Measurements from ENCODE around the gene FAM53C.

FAM53C gene

GRCh38 chr5:138360941-138361452 is 22.9 kb downstream of the FAM53C start:
- Histone ChIP-seq H3K27me3 (no peaks in the 10 kb centered on the region), H4K20me1 (peaks cover 99% of the 10 kb centered on the region), H3K27ac (no peak overlapping the region), H3K4me3 (no peak overlapping the region), H3K4me2 (no peak overlapping the region), H3K9ac (no peak overlapping the region), H3K9me3 (peaks cover 21% of the 10 kb centered on the region), H3K4me1 (peaks cover 7% of the 10 kb centered on the region), H3K36me3 (peaks cover 38% of the 10 kb centered on the region)
- TF ChIP-seq Cebpa-rat (IDR thresholded peaks at IDR 0.05), result no peak

DNA sequence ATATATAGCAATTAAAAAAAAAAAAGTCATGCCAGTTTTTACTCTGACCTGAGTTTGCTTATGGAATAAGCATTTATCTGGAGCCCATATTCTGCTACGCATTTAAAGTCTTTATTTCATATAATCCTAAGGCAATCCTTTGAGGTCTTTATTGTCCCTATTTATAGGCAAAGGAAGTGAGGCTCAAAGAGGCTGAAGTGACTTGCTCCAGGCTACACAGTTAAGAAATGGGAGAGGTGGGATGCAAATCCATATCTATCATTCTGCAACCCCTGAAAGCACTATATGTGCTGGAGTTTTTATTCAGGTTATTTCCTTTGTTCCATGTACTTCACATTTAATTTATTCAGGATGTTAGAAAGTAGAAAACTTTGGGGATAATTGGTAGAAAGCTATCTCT is 26.5 kb downstream of the FAM53C start:
- Histone ChIP-seq H3K4me2 (no peak overlapping the region), H3K9me3 (no peaks in the 10 kb centered on the region), H4K20me1 (peaks cover 100% of the 10 kb centered on the region), H3K9ac (no peak overlapping the region), H3K27me3 (no peaks in the 10 kb centered on the region), H3K4me3 (no peak overlapping the region), H3K36me3 (peaks cover 14% of the 10 kb centered on the region), H3K4me1 (peaks cover 16% of the 10 kb centered on the region), H3K27ac (no peak overlapping the region)
- TF ChIP-seq Cebpa-rat (IDR thresholded peaks at IDR 0.05), result no peak

DNA sequence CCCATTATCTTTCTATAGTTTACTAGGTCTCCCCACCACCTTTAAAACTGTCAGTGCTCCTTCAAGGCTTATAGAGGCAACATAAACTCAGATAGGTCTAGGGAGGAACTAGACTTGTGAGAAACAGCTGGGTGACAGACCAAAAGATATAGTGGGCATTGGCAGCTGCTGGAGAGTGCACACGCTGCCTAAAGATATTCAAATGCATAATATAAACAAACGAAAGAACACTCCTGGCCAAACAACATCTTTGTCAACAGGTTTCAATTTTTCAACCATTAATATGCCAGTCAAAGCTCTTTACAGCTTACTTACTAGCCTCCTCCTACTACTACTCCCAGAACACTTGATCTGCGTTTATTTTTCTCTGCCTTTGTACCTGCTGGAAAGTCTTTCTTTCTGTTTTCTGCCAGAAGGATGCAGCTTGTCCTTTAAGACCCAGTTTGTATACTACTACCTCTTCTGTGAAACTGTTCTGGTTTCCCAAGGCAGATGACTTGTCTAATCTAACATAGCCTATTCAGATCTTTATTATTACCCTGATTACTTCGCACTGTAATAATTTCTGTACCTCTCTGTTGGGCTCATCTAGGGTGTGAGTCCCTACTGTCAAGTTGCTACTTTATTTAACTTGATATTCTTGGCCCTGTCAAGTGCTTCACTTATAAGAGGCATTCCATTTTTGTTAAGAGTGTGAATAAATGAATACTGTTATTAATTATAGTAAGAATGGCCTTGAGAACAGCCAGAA is 28.7 kb downstream of the FAM53C start:
- Histone ChIP-seq H3K9me3 (no peaks in the 10 kb centered on the region), H3K4me1 (peaks cover 13% of the 10 kb centered on the region), H3K27me3 (no peaks in the 10 kb centered on the region), H3K36me3 (peaks cover 14% of the 10 kb centered on the region), H4K20me1 (peaks cover 100% of the 10 kb centered on the region), H3K27ac (no peak overlapping the region), H3K4me2 (no peak overlapping the region), H3K9ac (no peak overlapping the region), H3K4me3 (no peak overlapping the region)
- no peak for TF ChIP-seq Cebpa-rat (IDR thresholded peaks at IDR 0.05)

GRCh38 chr5:138369261-138369660 is 31.2 kb downstream of the FAM53C start:
- no peak overlapping the region for H3K4me3 ChIP-seq
- H4K20me1 ChIP-seq, result peaks cover 100% of the 10 kb centered on the region
- H3K36me3 ChIP-seq, result peaks cover 34% of the 10 kb centered on the region
- H3K4me2 ChIP-seq, result peak overlapping the region; percentile 13; the same call in 1 of the 2 replicates
- no peak overlapping the region for H3K9ac ChIP-seq
- no peak for TF ChIP-seq Cebpa-rat (IDR thresholded peaks at IDR 0.05)
- H3K9me3 ChIP-seq, result no peaks in the 10 kb centered on the region
- H3K27ac ChIP-seq, result no peak overlapping the region
- peaks cover 13% of the 10 kb centered on the region for H3K4me1 ChIP-seq
- H3K27me3 ChIP-seq, result no peaks in the 10 kb centered on the region

DNA sequence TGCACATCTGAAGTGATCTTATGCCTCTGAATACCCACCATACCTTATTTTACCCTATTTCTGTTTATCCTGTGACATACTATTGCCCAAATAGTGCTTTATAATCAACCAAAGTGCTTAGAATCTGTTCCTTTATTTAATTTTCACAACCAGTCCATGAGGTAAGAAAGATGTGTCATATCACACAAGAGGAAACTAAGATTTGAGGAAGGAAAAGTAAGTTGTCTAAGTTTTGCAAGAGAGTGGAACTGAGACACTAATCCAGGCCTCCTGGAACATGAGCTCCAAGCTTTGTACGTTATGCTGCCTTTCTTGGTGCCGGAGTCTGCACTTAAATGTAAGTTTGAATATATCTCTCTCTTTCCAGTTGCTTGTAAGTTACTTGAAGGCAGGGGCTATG is 31.6 kb downstream of the FAM53C start:
- peak overlapping the region; percentile 13; the same call in 1 of the 2 replicates for H3K4me2 ChIP-seq
- H3K36me3 ChIP-seq, result peaks cover 39% of the 10 kb centered on the region
- H4K20me1 ChIP-seq, result peaks cover 100% of the 10 kb centered on the region
- H3K4me1 ChIP-seq, result peaks cover 13% of the 10 kb centered on the region
- no peak overlapping the region for H3K4me3 ChIP-seq
- H3K9me3 ChIP-seq, result no peaks in the 10 kb centered on the region
- no peak for TF ChIP-seq Cebpa-rat (IDR thresholded peaks at IDR 0.05)
- no peaks in the 10 kb centered on the region for H3K27me3 ChIP-seq
- H3K9ac ChIP-seq, result no peak overlapping the region
- H3K27ac ChIP-seq, result no peak overlapping the region

DNA sequence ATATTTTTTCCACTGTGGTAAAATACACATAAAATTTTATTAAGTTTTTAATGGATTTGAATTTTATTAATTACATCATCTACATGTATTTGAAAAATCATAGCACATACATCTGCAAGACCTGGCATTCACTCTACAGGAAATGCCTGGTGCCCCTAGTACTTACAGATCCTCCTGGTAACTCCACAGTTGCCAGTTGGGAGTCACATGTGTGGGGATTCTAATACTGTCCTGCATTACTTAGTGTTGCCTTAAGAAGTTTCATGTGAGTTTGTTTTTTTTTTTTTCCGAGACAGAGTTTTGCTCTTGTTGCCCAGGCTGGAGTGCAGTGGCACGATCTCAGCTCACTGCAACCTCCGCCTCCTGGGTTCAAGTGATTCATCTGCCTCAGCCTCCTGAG is 32.5 kb downstream of the FAM53C start:
- Histone ChIP-seq H3K9ac (no peak overlapping the region), H3K36me3 (peaks cover 43% of the 10 kb centered on the region), H3K4me2 (no peak overlapping the region), H3K9me3 (no peaks in the 10 kb centered on the region), H3K4me3 (no peak overlapping the region), H3K27me3 (no peaks in the 10 kb centered on the region), H3K4me1 (peaks cover 13% of the 10 kb centered on the region), H3K27ac (no peak overlapping the region), H4K20me1 (peaks cover 97% of the 10 kb centered on the region)
- no peak for TF ChIP-seq Cebpa-rat (IDR thresholded peaks at IDR 0.05)

- no peak for TF ChIP-seq Cebpa-rat (IDR thresholded peaks at IDR 0.05)
- Histone ChIP-seq H4K20me1 (peaks cover 95% of the 10 kb centered on the region), H3K4me3 (no peak overlapping the region), H3K9ac (no peak overlapping the region), H3K27me3 (no peaks in the 10 kb centered on the region), H3K4me2 (no peak overlapping the region), H3K4me1 (peaks cover 13% of the 10 kb centered on the region), H3K9me3 (no peaks in the 10 kb centered on the region), H3K27ac (no peak overlapping the region), H3K36me3 (peaks cover 50% of the 10 kb centered on the region)
Observed at GRCh38 chr5:138371454-138371853, 33.4 kb downstream of the FAM53C start.

GRCh38 chr5:138372225-138372624 is 34.2 kb downstream of the FAM53C start:
- Histone ChIP-seq H3K4me3 (no peak overlapping the region), H4K20me1 (peaks cover 88% of the 10 kb centered on the region), H3K9me3 (no peaks in the 10 kb centered on the region), H3K9ac (no peak overlapping the region), H3K36me3 (peaks cover 58% of the 10 kb centered on the region), H3K27ac (no peak overlapping the region), H3K27me3 (no peaks in the 10 kb centered on the region), H3K4me1 (peaks cover 13% of the 10 kb centered on the region), H3K4me2 (no peak overlapping the region)
- TF ChIP-seq Cebpa-rat (IDR thresholded peaks at IDR 0.05), result no peak

DNA sequence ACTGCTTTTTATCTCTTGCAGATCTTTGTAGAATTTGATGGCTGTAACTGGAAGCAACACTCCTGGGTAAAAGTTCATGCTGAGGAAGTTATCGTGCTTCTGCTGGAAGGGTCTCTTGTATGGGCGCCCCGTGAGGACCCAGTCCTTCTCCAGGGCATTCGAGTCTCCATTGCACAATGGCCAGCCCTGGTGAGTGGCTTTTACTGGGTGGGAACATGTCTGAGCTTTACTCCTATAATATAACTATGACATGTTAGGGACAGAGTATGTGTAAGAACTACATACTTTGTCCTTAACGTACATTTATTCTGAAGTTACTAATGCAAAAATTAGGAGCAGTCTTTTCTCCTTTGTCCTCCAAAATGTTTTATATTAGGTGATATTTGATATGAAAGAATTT is 34.6 kb downstream of the FAM53C start:
- no peaks in the 10 kb centered on the region for H3K9me3 ChIP-seq
- H3K9ac ChIP-seq, result no peak overlapping the region
- H3K4me2 ChIP-seq, result no peak overlapping the region
- H3K27me3 ChIP-seq, result no peaks in the 10 kb centered on the region
- peaks cover 62% of the 10 kb centered on the region for H3K36me3 ChIP-seq
- H3K4me3 ChIP-seq, result no peak overlapping the region
- H4K20me1 ChIP-seq, result peaks cover 84% of the 10 kb centered on the region
- no peak overlapping the region for H3K27ac ChIP-seq
- no peak for TF ChIP-seq Cebpa-rat (IDR thresholded peaks at IDR 0.05)
- peaks cover 13% of the 10 kb centered on the region for H3K4me1 ChIP-seq

- TF ChIP-seq Cebpa-rat (IDR thresholded peaks at IDR 0.05), result no peak
- no peak overlapping the region for H3K27ac ChIP-seq
- no peaks in the 10 kb centered on the region for H3K4me1 ChIP-seq
- no peak overlapping the region for H3K4me2 ChIP-seq
- no peaks in the 10 kb centered on the region for H3K9me3 ChIP-seq
- 0 out of 2 replicates have a peak, but pooled peaks cover 9% of the 10 kb centered on the region for H4K20me1 ChIP-seq
- H3K9ac ChIP-seq, result no peak overlapping the region
- H3K36me3 ChIP-seq, result peaks cover 96% of the 10 kb centered on the region
- no peaks in the 10 kb centered on the region for H3K27me3 ChIP-seq
- no peak overlapping the region for H3K4me3 ChIP-seq
Observed at GRCh38 chr5:138382347-138382746, 44.3 kb downstream of the FAM53C start.
